MCF 10A (cell line): ENCODE results near the gene ASPN. TPM values are rescaled to one million over a fixed set of nuclear protein-coding genes. Genes with fewer than 3 reads are reported as not detected.

Source experiments
- BruUV-seq: library from RNA; stranded (reverse); fragments of 400-500 nt; replicated peaks from 2 replicates; lab custom pipeline; 2021; lab: Mats Ljungman, UMichigan
- CTCF ChIA-PET: fragments of 300-600 bp; sonication (Branson Sonifier 250); formaldehyde crosslinking; extraction: SDS; loops from one replicate; lab custom pipeline; 2021; ENCODE audit warnings: antibody characterized with exemption, inconsistent platforms; lab: Yijun Ruan, JAX
- POLR2A ChIA-PET: fragments of 300-600, 350-650 bp; sonication (Branson Sonifier 250); formaldehyde crosslinking; extraction: SDS; loops from one replicate; lab custom pipeline; 2020; ENCODE audit warnings: antibody characterized with exemption, inconsistent platforms; lab: Yijun Ruan, JAX
- DNase-seq: peaks from one replicate; pipeline ENCODE4 v3.0.0-alpha.2; 2018; ENCODE audit not compliant: unreplicated experiment
- H3K27ac Mint-ChIP-seq: one replicate; pipeline ENCODE4 v1.8.0; 2022; ENCODE audit warnings: mild to moderate bottlenecking, low read depth, mixed read lengths; ENCODE audit not compliant: unreplicated experiment
- H3K27me3 Mint-ChIP-seq: one replicate; pipeline ENCODE4 v1.8.0; 2022; ENCODE audit warnings: mixed read lengths; ENCODE audit not compliant: insufficient read depth, unreplicated experiment
- H3K36me3 Mint-ChIP-seq: one replicate; pipeline ENCODE4 v1.8.0; 2022; ENCODE audit warnings: mild to moderate bottlenecking, moderate library complexity, mixed read lengths; ENCODE audit not compliant: insufficient read depth, unreplicated experiment
- H3K4me1 Mint-ChIP-seq: one replicate; pipeline ENCODE4 v1.8.0; 2022; ENCODE audit warnings: mixed read lengths; ENCODE audit not compliant: insufficient read depth, unreplicated experiment
- H3K4me3 Mint-ChIP-seq: one replicate; pipeline ENCODE4 v1.8.0; 2022; ENCODE audit warnings: mild to moderate bottlenecking, moderate library complexity, mixed read lengths; ENCODE audit not compliant: unreplicated experiment
- H3K9me3 Mint-ChIP-seq: one replicate; pipeline ENCODE4 v1.8.0; 2022; ENCODE audit warnings: mixed read lengths; ENCODE audit not compliant: unreplicated experiment
- CTCF ChIP-seq: fragments of 200-600 bp; IDR thresholded peaks from one replicate; pipeline ENCODE4 v1.8.0; 2022; ENCODE audit warnings: antibody characterized with exemption, mild to moderate bottlenecking; ENCODE audit not compliant: unreplicated experiment
- intact Hi-C: fragments of 100-400 bp; cut with micrococcal nuclease; formaldehyde crosslinking; loops from 2 replicates; pipeline ENCODE4 v1.14.1; 2022
- total RNA-seq: library from RNA; stranded (reverse); gene quantifications from 2 replicates; pipeline ENCODE4 v1.2.3, GENCODE V29; 2022

ASPN gene
- total RNA-seq, 1 experiment from 2014 or later: 0.12 TPM

- no peak for TF ChIP-seq CTCF
- ChIA-PET CTCF (interaction anchor here (1.3 kb wide), 1 partner anchor 10 kb away, joined by 4 read pairs; no protein-coding TSS in a partner anchor), POLR2A (interaction anchor here (1.3 kb wide), 1 partner anchor 10 kb away, joined by 3 read pairs; no protein-coding TSS in a partner anchor)
- intact Hi-C loops: no loop called here
- no peaks in the 10 kb centered on the region for H3K36me3 Mint-ChIP-seq
- DNase-seq: no peak
- no peaks in the 10 kb centered on the region for H3K9me3 Mint-ChIP-seq
- no peak overlapping the region for H3K4me3 Mint-ChIP-seq
- no peak overlapping the region for H3K27ac Mint-ChIP-seq
- no peaks in the 10 kb centered on the region for H3K27me3 Mint-ChIP-seq
- no TSS peak for BruUV-seq
- H3K4me1 Mint-ChIP-seq: no peaks in the 10 kb centered on the region
Observed at GRCh38 chr9:92516521-92516920, 34.2 kb upstream of the ASPN start.

GRCh38 chr9:92514635-92515034, 32.3 kb upstream of the ASPN start:
- BruUV-seq: no TSS peak
- TF ChIP-seq CTCF: no peak
- POLR2A ChIA-PET: interaction anchor here (0.6 kb wide), 1 partner anchor 189 kb away, joined by 3 read pairs; the partner anchor contains the start of gene NOL8

GRCh38 chr9:92513349-92513748, 31.0 kb upstream of the ASPN start:
- no peak for DNase-seq
- Mint-ChIP-seq H3K9me3 (no peaks in the 10 kb centered on the region), H3K36me3 (no peaks in the 10 kb centered on the region), H3K27ac (no peak overlapping the region), H3K27me3 (no peaks in the 10 kb centered on the region), H3K4me1 (no peaks in the 10 kb centered on the region), H3K4me3 (no peak overlapping the region)
- ChIA-PET CTCF (interaction anchor here (0.6 to 1.2 kb wide), 3 partner anchors 10 to 171 kb away, joined by 3 read pairs; no protein-coding TSS in a partner anchor), POLR2A (interaction anchor here (1.1 to 1.5 kb wide), 3 partner anchors 10 to 96 kb away, joined by 3 read pairs; no protein-coding TSS in a partner anchor)
- no TSS peak for BruUV-seq
- intact Hi-C loops: no loop called here
- no peak for TF ChIP-seq CTCF

More at GRCh38 chr9:92514635-92515034, 32.3 kb upstream of the ASPN start:
- no peaks in the 10 kb centered on the region for H3K36me3 Mint-ChIP-seq
- no peaks in the 10 kb centered on the region for H3K4me1 Mint-ChIP-seq
- intact Hi-C loops: no loop called here
- H3K4me3 Mint-ChIP-seq: no peak overlapping the region
- CTCF ChIA-PET: interaction anchor here (0.6 kb wide), 1 partner anchor 375 kb away, joined by 4 read pairs; no protein-coding TSS in a partner anchor
- no peak overlapping the region for H3K27ac Mint-ChIP-seq
- H3K27me3 Mint-ChIP-seq: no peaks in the 10 kb centered on the region
- no peak for DNase-seq
- H3K9me3 Mint-ChIP-seq: no peaks in the 10 kb centered on the region

GRCh38 chr9:92512622-92513021, 30.3 kb upstream of the ASPN start:
- no peak for TF ChIP-seq CTCF
- CTCF ChIA-PET: interaction anchor here (0.6 to 1.2 kb wide), 3 partner anchors 9 to 170 kb away, joined by 3 read pairs; no protein-coding TSS in a partner anchor
- POLR2A ChIA-PET: interaction anchor here (0.8 to 1.5 kb wide), 3 partner anchors 9 to 97 kb away, joined by 3 read pairs; no protein-coding TSS in a partner anchor
- no peaks in the 10 kb centered on the region for H3K27me3 Mint-ChIP-seq
- no TSS peak for BruUV-seq
- intact Hi-C loops: no loop called here
- H3K4me3 Mint-ChIP-seq: no peak overlapping the region
- no peak for DNase-seq
- H3K27ac Mint-ChIP-seq: no peak overlapping the region
- no peaks in the 10 kb centered on the region for H3K9me3 Mint-ChIP-seq
- H3K36me3 Mint-ChIP-seq: no peaks in the 10 kb centered on the region
- H3K4me1 Mint-ChIP-seq: peaks cover 5% of the 10 kb centered on the region
